HG03139 (cell line): ENCODE results near the gene GARIN6.
"Not testable (repeated sequence)": the region's sequence is repeated elsewhere in the genome, so short reads cannot be mapped to it uniquely, and the experiment has no call there.

Experiments
- ATAC-seq: cut with Tn5 transposase; IDR thresholded peaks from one replicate; pipeline ENCODE4 v1.9.1; 2021; ENCODE audit not compliant: unreplicated experiment

GARIN6 gene

GRCh38 chr12:99647453-99647852 is at the start of gene GARIN6:
Gene GARIN6 (plus strand): TSS chr12:99647753. CDS start chr12:99648175, 422 bp downstream.
- no peak for ATAC-seq

GRCh38 chr12:99598785-99599184 is 48.8 kb upstream of the GARIN6 start:
- ATAC-seq: no peak

GRCh38 chr12:99600388-99600787 is 47.2 kb upstream of the GARIN6 start:
- peak; percentile 93 for ATAC-seq

GRCh38 chr12:99609455-99610181 is 37.9 kb upstream of the GARIN6 start:
- ATAC-seq: no peak

GRCh38 chr12:99611117-99611516 is 36.4 kb upstream of the GARIN6 start:
- no peak for ATAC-seq

- ATAC-seq: no peak
Measured at GRCh38 chr12:99611599-99611998, 36.0 kb upstream of the GARIN6 start.

GRCh38 chr12:99618657-99619056 is 28.9 kb upstream of the GARIN6 start:
- no peak for ATAC-seq

- ATAC-seq: peak; percentile 88
Measured at GRCh38 chr12:99619389-99620158, 28.0 kb upstream of the GARIN6 start.

GRCh38 chr12:99620159-99620479 is 27.4 kb upstream of the GARIN6 start:
- ATAC-seq: no peak

- not testable (repeated sequence) for ATAC-seq
Measured at GRCh38 chr12:99624591-99624990, 23.0 kb upstream of the GARIN6 start.

GRCh38 chr12:99627459-99627858 is 20.1 kb upstream of the GARIN6 start:
- ATAC-seq: no peak

- no peak for ATAC-seq
Measured at GRCh38 chr12:99644629-99645028, 2.9 kb upstream of the GARIN6 start.

GRCh38 chr12:99648183-99648582 is 630 bp downstream of the GARIN6 start:
- ATAC-seq: no peak

GRCh38 chr12:99649551-99649950 is 2.0 kb downstream of the GARIN6 start:
- no peak for ATAC-seq

GRCh38 chr12:99658671-99659349 is 11.3 kb downstream of the GARIN6 start:
- no peak for ATAC-seq

GRCh38 chr12:99670635-99671034 is 23.1 kb downstream of the GARIN6 start:
- no peak for ATAC-seq

GRCh38 chr12:99680276-99680675 is 32.7 kb downstream of the GARIN6 start:
- no peak for ATAC-seq

- no peak for ATAC-seq
Measured at GRCh38 chr12:99686142-99686541, 38.6 kb downstream of the GARIN6 start.

GRCh38 chr12:99695050-99695449 is 47.5 kb downstream of the GARIN6 start:
- ATAC-seq: no peak
